Erythroblast (primary cell): ENCODE results near the gene CLASP1.

Experiments used
- GATA1 ChIP-seq: IDR thresholded peaks from 2 replicates; pipeline ENCODE4 v1.6.1; 2011; ENCODE audit warnings: low read depth, mild to moderate bottlenecking, control low read depth, low read length, moderate library complexity
- POLR2A ChIP-seq: IDR thresholded peaks from 2 replicates; pipeline ENCODE4 v1.6.1; 2011; ENCODE audit warnings: mild to moderate bottlenecking, low read length

DNA sequence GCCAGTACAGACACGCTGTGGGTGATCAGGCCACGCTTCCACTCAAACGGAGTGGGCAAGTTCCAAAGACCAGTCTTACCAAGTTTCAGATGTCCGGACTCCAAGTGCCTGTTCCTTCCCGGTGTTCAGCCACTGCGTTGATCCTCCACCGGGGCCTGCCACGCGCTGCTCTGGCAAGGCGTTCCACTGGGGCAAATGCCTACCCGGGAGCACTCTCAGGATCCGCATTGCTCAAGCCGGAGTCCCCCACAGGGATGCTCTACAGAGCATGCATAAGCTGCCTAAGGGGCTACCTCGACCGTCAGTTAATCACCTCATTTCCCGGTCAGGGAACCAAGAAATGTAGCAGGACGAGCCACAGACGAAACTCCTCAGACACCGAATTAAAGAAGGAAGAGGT lies 37.0 kb upstream of the CLASP1 start:
- TF ChIP-seq POLR2A (no peak), GATA1 (no peak)
